ENCODE results near the gene TGFBR3L. TPM values are rescaled to one million over a fixed set of nuclear protein-coding genes. Genes with fewer than 3 reads are reported as not detected.

Gene TGFBR3L
- total and polyA plus RNA-seq, 2 donors (not counting 3 experiments of a cell fraction or from before 2014, with no cell fraction given) = 0.35 TPM; not detected in 1

- Histone ChIP-seq H3K27me3 (ENCODE audit: control insufficient read depth in 2 of 2, insufficient read depth in 2 of 2, low read length in 2 of 2) (no peaks in the 10 kb centered on the region), H3K9me1 (replicated peaks; ENCODE audit: control insufficient read depth, extremely low read depth, insufficient read depth, low read length) (no peaks in the 10 kb centered on the region), H3K9me3 (replicated peaks; ENCODE audit: control insufficient read depth, insufficient read depth, low read length) (no peaks in the 10 kb centered on the region), H3K9ac (replicated peaks; ENCODE audit: extremely low read depth, insufficient read depth, low read length) (no peak overlapping the region), H3K4me3 (replicated peaks in 1 of 3; ENCODE audit: insufficient read depth in 1 of 3, low read depth in 1 of 3, low read length in 3 of 3) (no peak overlapping the region), H3K4me1 (ENCODE audit: control insufficient read depth, extremely low read depth, insufficient read depth, low read length) (peaks cover 32% of the 10 kb centered on the region), H3K27ac (ENCODE audit: insufficient read depth, low read depth, low read length) (no peak overlapping the region), H4K20me1 (replicated peaks; ENCODE audit: control insufficient read depth, extremely low read depth, insufficient read depth, low read length) (no peaks in the 10 kb centered on the region), H2AFZ (ENCODE audit: low read depth, low read length) (no peak overlapping the region), H3K36me3 (ENCODE audit: control insufficient read depth in 2 of 2, extremely low read depth in 1 of 2, insufficient read depth in 2 of 2, low read length in 2 of 2) (peaks cover 0 to 5% of the 10 kb centered on the region in 2 experiments), H3K79me2 (ENCODE audit: control insufficient read depth, insufficient read depth, low read length) (no peaks in the 10 kb centered on the region), H3K4me2 (ENCODE audit: insufficient read depth, low read length) (no peak overlapping the region)
- intact Hi-C loops (cut with micrococcal nuclease) = loop anchor here (5.0 kb wide), 1 partner anchor 242 kb away; the partner anchor contains the start of gene TRAPPC5
- no peak for FAIRE-seq
- DNase-seq (ENCODE audit: low read depth, low spot score) = no peak
- BruUV-seq (replicated peaks) = no TSS peak
- TF ChIP-seq MYC (IDR thresholded peaks at IDR 0.05; ENCODE audit: low read depth, low read length) (no peak), MAX (IDR thresholded peaks at IDR 0.05; ENCODE audit: insufficient read depth, insufficient read length) (no peak), EZH2 (IDR thresholded peaks at IDR 0.05; ENCODE audit: borderline replicate concordance, low read depth, low read length, severe bottlenecking) (no peak)
- TF ChIP-seq, protein P1, sequence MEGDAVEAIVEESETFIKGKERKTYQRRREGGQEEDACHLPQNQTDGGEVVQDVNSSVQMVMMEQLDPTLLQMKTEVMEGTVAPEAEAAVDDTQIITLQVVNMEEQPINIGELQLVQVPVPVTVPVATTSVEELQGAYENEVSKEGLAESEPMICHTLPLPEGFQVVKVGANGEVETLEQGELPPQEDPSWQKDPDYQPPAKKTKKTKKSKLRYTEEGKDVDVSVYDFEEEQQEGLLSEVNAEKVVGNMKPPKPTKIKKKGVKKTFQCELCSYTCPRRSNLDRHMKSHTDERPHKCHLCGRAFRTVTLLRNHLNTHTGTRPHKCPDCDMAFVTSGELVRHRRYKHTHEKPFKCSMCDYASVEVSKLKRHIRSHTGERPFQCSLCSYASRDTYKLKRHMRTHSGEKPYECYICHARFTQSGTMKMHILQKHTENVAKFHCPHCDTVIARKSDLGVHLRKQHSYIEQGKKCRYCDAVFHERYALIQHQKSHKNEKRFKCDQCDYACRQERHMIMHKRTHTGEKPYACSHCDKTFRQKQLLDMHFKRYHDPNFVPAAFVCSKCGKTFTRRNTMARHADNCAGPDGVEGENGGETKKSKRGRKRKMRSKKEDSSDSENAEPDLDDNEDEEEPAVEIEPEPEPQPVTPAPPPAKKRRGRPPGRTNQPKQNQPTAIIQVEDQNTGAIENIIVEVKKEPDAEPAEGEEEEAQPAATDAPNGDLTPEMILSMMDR (IDR thresholded peaks at IDR 0.05; ENCODE audit: extremely low read depth in 1 of 2, insufficient read depth in 1 of 2, low read depth in 1 of 2, low read length in 2 of 2) = no peak
- dilution Hi-C loops (cut with MboI; ENCODE audit: extremely low pct_ligation_motif_present, low sequenced_read_pairs) = no loop called here
- ChIA-PET CTCF (interaction anchor here (1.5 to 5.1 kb wide), 3 partner anchors 20 to 356 kb away, joined by 3 to 34 read pairs (median 5); partner anchors contain the start of genes MAP2K7 and TIMM44), POLR2A (no interaction called here)
These were observed 9.6 kb downstream of the TGFBR3L start for GRCh38 chr19:7924241-7924640.

GRCh38 chr19:7924651-7925170 is 10.1 kb downstream of the TGFBR3L start:
- CTCF ChIA-PET = interaction anchor here (1.5 to 1.6 kb wide), 2 partner anchors 21 to 356 kb away, joined by 3 to 5 read pairs; partner anchors contain the start of gene MAP2K7
- H3K4me1 ChIP-seq (ENCODE audit: control insufficient read depth, extremely low read depth, insufficient read depth, low read length) = peaks cover 31% of the 10 kb centered on the region
- H2AFZ ChIP-seq (ENCODE audit: low read depth, low read length) = no peak overlapping the region
- POLR2A ChIA-PET = no interaction called here
- H4K20me1 ChIP-seq (replicated peaks; ENCODE audit: control insufficient read depth, extremely low read depth, insufficient read depth, low read length) = no peaks in the 10 kb centered on the region
- H3K27ac ChIP-seq (ENCODE audit: insufficient read depth, low read depth, low read length) = no peak overlapping the region
- TF ChIP-seq GATA2 (IDR thresholded peaks at IDR 0.05; ENCODE audit: insufficient read depth, insufficient read length, low read depth, low read length) = no peak
- peaks cover 0 to 5% of the 10 kb centered on the region in 2 experiments for H3K36me3 ChIP-seq (ENCODE audit: control insufficient read depth in 2 of 2, extremely low read depth in 1 of 2, insufficient read depth in 2 of 2, low read length in 2 of 2)
- DNase-seq (ENCODE audit: low read depth, low spot score) (no peak), FAIRE-seq (no peak)
- dilution Hi-C loops (cut with MboI; ENCODE audit: extremely low pct_ligation_motif_present, low sequenced_read_pairs) (no loop called here), intact Hi-C loops (cut with micrococcal nuclease) (loop anchor here (1.0 to 5.0 kb wide), 2 partner anchors 71 to 242 kb away; partner anchors contain the start of gene TRAPPC5)
- H3K9me1 ChIP-seq (replicated peaks; ENCODE audit: control insufficient read depth, extremely low read depth, insufficient read depth, low read length) = no peaks in the 10 kb centered on the region
- TSS peak; percentile 37 for BruUV-seq (replicated peaks)
- no peaks in the 10 kb centered on the region for H3K27me3 ChIP-seq (ENCODE audit: control insufficient read depth in 2 of 2, insufficient read depth in 2 of 2, low read length in 2 of 2)
- no peaks in the 10 kb centered on the region for H3K79me2 ChIP-seq (ENCODE audit: control insufficient read depth, insufficient read depth, low read length)
- no peak overlapping the region for H3K9ac ChIP-seq (replicated peaks; ENCODE audit: extremely low read depth, insufficient read depth, low read length)
- H3K4me3 ChIP-seq (replicated peaks in 1 of 3; ENCODE audit: insufficient read depth in 1 of 3, low read depth in 1 of 3, low read length in 3 of 3) = peak overlapping the region in 1 of 3 experiments; percentile 29
- no peak overlapping the region for H3K4me2 ChIP-seq (ENCODE audit: insufficient read depth, low read length)
- no peaks in the 10 kb centered on the region for H3K9me3 ChIP-seq (replicated peaks; ENCODE audit: control insufficient read depth, insufficient read depth, low read length)
